ENCODE measurements around the gene KRTAP10-7.
"Not testable (repeated sequence)": the region's sequence is repeated elsewhere in the genome, so short reads cannot be mapped to it uniquely, and the experiment has no call there.

The KRTAP10-7 gene

GRCh38 chr21:44569861-44570517 lies 30.4 kb upstream of the KRTAP10-7 start:
- DNase-seq (ENCODE audit: low read depth): no peak
- no peak overlapping the region for H3K4me3 ChIP-seq (ENCODE audit: low read depth, low read length)

- no peak overlapping the region for H3K4me3 ChIP-seq (ENCODE audit: low read depth, low read length)
- no peak for DNase-seq (ENCODE audit: low read depth)
Observed at GRCh38 chr21:44571296-44571695, 29.1 kb upstream of the KRTAP10-7 start.

DNA sequence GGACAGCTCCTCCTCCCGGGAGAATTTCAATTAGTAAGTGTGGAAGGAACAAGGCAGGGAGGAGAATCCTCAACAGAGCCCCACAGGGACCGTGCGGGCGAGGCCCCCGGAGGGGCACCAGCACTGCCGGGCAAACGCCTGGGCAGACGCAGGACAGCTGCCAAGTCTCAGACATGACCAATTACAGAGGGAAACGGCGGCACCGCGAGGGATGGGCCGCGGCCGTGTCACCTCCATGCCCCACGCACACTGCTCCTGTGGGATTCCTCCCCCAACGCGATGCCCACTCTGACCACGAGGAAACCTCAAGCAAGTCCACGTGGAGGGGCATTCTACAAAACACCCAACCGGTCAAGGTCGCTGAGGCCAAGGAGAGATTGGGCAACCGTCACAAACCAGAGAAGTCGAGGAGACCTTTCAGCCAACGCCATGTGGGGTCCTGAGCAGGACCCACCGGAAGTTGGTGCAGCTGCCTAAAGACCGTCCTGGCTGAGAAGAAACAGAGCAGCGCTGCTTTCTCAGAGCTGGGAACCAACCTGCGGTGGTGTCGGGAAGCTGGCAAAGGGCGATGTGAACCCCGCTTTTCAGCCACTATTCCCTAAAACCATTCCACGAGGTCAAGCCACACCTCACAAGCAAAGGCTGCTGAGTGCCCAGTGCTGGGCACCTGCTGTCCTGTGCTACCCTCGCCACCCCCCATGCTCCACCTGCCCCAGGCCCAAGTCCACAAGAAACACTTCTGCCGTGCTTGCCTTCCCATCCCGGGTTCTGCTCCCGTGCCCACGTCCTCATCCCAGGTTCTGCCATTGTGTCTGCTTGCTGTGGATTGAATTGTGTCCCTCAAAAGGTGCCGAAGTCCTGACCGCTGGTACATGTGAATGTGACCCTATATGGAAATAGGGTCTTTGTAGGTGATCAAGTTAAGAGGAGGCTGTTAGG lies 28.3 kb upstream of the KRTAP10-7 start:
- no peak overlapping the region for H3K4me3 ChIP-seq (ENCODE audit: low read depth, low read length)
- DNase-seq (ENCODE audit: low read depth): no peak

DNA sequence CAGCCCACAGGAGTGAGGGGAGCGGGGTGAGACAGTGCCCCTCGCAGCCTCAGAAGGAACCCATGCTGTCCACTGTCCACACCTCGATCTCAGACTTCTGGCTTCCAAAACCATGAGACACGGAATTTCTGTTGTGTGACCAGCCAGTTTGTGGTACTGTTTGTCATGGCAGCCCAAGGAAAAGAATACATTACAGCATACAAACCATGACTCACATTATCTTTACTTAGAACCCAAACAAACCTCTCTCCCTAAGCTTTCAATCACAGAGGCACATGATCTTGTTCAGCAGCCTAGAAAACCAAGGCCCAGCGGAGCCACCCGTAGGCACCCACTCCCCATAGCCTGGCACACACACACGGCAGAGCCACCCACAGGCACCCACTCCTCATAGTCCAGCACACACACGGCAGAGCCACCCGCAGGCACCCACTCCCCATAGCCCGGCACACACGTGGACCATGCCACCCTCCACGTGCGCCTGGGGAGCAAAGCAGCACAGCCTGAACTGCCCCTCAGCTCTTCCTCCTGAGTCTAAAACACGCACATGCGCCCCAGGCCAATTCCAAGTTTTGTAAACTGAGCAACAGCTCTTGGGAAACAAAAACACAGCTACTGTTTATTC lies 27.3 kb upstream of the KRTAP10-7 start:
- no peak overlapping the region for H3K4me3 ChIP-seq (ENCODE audit: low read depth, low read length)
- DNase-seq (ENCODE audit: low read depth): no peak

- H3K4me3 ChIP-seq (ENCODE audit: low read depth, low read length); DNase-seq (ENCODE audit: low read depth): not testable (repeated sequence)
Observed at GRCh38 chr21:44573630-44574456, 26.6 kb upstream of the KRTAP10-7 start, which contains the start of gene KRTAP10-4. Gene KRTAP10-4, plus strand, starts transcription at chr21:44573729. Its CDS starts 30 bp downstream, at chr21:44573759.

DNA sequence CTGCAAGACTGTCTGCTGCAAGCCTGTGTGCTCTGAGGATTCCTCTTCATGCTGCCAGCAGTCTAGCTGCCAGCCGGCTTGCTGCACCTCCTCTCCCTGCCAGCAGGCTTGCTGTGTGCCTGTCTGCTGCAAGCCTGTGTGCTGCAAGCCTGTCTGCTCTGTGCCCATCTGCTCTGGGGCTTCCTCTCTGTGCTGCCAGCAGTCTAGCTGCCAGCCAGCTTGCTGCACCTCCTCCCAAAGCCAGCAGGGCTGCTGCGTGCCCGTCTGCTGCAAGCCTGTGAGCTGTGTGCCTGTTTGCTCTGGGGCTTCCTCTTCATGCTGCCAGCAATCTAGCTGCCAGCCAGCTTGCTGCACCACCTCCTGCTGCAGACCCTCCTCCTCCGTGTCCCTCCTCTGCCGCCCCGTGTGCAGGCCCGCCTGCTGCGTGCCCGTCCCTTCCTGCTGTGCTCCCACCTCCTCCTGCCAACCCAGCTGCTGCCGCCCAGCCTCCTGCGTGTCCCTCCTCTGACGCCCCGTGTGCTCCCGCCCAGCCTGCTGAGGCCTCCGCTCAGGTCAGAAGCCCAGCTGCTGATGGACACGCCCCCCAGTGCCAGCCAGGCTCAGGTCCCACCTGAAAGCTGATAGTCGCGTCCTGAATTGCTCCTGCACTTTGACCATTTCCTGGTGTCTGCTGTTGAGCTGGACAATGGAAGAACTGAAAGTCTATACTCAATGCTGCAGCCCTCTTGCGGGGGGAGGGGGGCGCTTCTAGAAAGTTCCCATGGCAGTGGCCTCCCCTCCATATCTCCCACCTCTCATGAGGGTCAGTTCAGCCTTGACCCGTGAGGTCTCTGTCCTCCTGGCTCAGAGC lies 25.7 kb upstream of the KRTAP10-7 start:
- no peak overlapping the region for H3K4me3 ChIP-seq (ENCODE audit: low read depth, low read length)
- no peak for DNase-seq (ENCODE audit: low read depth)

DNA sequence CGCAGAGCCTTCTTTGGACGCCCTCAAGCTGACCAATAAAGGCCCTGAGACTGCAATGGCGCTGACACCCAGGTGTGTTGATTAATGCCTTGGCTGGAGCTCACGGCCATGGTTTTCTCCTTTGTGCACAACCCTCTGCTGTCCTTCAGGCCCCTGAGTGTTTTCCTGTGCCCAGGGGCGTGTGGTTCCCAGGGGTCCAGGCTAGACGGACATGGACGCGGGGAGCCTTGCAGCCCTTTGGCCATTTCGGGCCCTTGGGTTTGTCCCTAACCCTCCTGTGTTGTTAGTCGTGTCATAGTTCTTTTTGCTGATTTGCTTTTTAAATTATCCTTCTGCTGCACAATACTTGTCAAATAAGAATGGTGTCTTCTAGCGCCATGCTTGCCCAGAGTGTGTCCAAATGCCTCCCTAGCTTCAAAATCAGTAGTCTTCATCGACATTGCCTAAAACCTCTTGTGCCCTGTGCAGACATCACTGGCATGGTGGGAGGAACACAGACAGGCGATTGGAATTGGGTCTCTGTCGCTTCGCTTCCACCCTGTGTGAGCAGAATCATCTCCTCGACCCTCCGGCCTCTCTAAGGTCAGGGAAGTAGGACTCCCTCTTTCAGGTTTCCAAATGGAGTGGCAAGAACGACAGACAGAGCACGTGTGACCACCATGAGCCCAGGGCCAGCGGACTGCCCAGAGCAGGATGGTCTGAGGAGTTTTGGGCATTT lies 24.9 kb upstream of the KRTAP10-7 start:
- no peak overlapping the region for H3K4me3 ChIP-seq (ENCODE audit: low read depth, low read length)
- DNase-seq (ENCODE audit: low read depth): no peak

GRCh38 chr21:44576025-44576420 lies 24.4 kb upstream of the KRTAP10-7 start:
- DNase-seq (ENCODE audit: low read depth): no peak
- H3K4me3 ChIP-seq (ENCODE audit: low read depth, low read length): no peak overlapping the region

DNA sequence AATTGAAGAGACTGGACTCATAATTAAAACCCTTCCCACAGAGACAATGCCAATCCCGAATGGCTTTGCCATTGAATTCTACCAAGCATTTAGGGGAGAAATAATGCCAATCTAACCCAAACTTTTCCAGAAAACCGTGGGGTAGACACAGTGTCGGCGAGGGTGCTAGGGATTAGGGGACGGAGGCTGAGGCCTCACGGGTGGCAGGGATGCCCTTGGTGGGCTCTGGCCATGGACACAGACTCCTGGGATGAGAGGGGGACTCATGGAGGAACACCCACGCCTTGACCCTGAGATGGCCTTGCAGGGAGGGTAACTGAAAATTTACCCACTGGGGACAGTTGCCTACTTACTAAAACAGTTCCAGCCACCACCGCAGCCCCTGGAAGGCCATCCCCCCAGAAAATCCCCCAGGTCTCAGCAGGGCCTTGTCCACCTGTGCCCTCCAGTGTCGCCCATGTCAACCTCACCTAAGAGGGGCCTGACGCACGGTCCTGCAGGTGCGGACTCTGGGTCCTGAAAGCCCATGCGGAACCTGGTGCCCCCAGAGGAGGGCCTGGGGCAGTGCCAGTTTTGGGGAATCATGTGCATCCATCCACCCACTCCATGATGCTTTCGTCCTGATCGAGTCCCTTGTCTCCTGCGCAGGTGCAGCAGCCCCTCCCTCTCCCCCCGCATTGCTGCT lies 21.9 kb upstream of the KRTAP10-7 start:
- H3K4me3 ChIP-seq (ENCODE audit: low read depth, low read length): no peak overlapping the region
- DNase-seq (ENCODE audit: low read depth): no peak

DNA sequence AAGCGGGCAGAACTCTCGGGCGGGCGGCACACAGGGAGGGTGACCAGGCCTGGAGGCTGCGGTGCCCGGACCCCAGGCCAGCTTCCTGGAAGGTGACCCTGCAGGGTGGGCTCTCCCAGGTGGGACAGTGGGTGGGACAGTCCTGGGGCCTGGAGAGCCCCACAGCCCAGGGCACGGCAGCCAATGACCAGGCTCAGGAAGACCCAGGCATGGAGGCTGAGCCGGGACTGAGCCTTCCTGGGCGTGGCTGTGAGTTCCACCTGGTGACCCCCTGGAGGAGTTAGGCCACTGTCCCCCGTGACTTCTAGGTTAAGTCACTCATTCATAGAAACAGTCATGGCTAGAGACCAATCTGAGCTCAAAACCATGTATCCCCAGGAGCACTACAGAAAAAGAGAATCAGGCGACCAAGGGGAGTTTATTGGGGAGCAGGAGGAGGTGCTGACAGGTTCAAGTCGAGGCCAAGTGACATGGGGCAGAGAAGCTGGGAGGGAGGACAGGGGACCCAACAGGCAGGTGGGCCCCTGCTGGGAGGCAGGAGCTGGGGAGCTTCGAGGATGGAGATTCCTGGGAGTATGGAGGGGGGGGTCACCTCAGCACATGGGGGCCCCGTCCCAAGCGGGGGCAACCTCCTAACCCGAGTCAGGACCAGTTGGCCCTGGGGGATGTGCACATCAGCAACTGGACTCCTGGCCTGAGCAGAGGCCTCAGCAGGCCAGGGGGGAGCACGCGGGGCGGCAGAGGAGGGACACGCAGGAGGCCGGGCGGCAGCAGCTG lies 21.2 kb upstream of the KRTAP10-7 start:
- no peak overlapping the region for H3K4me3 ChIP-seq (ENCODE audit: low read depth, low read length)
- DNase-seq (ENCODE audit: low read depth): no peak

- no peak overlapping the region for H3K4me3 ChIP-seq (ENCODE audit: low read depth, low read length)
- DNase-seq (ENCODE audit: low read depth): no peak
Observed at GRCh38 chr21:44579833-44580144, 20.6 kb upstream of the KRTAP10-7 start.

DNA sequence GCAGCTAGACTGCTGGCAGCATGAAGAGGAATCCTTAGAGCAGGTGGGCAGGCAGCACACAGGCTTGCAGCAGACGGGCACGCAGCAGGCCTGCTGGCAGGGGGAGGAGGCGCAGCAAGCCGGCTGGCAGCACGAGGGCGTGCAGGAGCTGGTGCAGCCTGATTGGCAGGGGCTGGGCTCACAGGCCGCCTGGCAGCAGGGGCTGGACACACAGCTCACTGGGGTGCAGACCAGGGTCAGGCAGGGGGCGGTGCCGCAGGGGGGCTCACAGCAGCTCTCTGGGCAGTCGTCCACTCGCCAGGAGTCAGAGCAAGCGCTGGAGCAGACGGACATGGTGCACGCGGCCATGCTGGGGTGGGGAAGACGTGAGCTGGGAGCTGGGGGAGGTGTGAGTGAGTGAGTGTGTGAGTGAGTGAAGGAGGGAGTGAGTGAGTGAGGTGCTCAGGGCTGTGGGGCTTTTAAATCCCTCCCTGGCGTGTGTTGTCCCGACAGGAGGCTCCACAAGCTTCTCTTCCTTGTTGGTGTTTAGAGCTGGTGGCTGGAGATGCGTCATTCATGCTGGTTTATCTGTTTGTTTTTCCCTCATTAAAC lies 20.1 kb upstream of the KRTAP10-7 start, which contains the start of gene KRTAP10-5:
KRTAP10-5 (minus strand) TSS at position 374 of the 591 bp plus-strand sequence; CDS start at position 348, 26 bp downstream.
- not testable (repeated sequence) for DNase-seq (ENCODE audit: low read depth); H3K4me3 ChIP-seq (ENCODE audit: low read depth, low read length)

- DNase-seq (ENCODE audit: low read depth): no peak
- no peak overlapping the region for H3K4me3 ChIP-seq (ENCODE audit: low read depth, low read length)
Observed at GRCh38 chr21:44581158-44581557, 19.2 kb upstream of the KRTAP10-7 start.

DNA sequence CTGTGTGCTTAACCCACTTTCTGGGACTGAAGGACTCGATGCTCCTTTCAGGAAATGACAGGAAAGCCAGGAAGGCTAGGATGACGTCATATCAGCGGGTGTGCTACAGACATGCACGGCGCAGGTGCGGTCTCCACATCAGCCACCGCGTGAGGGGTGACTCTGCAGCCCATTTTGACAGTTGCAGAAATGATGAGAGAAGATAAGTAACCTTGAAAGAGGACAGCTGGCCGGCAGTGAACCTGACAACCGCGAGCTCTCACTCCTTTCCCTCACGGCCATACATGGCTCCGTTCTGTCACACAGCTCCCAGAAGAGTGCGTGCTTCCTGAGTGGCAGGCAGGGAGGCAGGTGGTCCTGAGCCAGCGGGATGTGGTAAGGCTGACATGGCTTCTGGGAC lies 18.3 kb upstream of the KRTAP10-7 start:
- H3K4me3 ChIP-seq (ENCODE audit: low read depth, low read length): no peak overlapping the region
- no peak for DNase-seq (ENCODE audit: low read depth)

GRCh38 chr21:44583089-44583799 lies 17.2 kb upstream of the KRTAP10-7 start:
- H3K4me3 ChIP-seq (ENCODE audit: low read depth, low read length): no peak overlapping the region
- DNase-seq (ENCODE audit: low read depth): no peak

- DNase-seq (ENCODE audit: low read depth): no peak
- H3K4me3 ChIP-seq (ENCODE audit: low read depth, low read length): no peak overlapping the region
Observed at GRCh38 chr21:44583800-44584147, 16.6 kb upstream of the KRTAP10-7 start.

Measured in skeletal muscle cell (primary cell).